ENCODE data around the gene MYO6. TPM values are rescaled to one million over a fixed set of nuclear protein-coding genes. Genes with fewer than 3 reads are reported as not detected.

MYO6 gene
- total RNA-seq, 1 experiment from 2014 or later, result 44.1 TPM

DNA sequence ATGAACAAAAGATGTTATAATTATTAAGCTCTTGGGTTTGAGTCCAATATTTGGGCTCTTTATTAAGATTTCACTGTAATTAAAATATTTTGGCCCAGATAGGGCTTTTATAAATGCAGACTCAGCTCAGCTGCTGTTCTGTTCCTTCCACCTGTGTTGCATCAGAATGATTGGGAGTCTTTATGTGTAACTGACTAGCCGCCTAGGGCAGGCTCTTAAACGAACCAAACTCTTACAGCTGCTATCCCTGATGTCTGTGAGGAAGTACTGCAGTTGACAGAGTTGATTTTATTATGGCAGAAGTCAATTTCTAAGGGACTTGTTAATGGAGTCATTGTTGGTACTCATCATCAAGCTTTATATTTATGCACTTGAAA, 144.7 kb downstream of the MYO6 start:
- CTCF ChIA-PET, result interaction anchor here (0.7 to 4.0 kb wide), 22 partner anchors 12 to 789 kb away, joined by 3 to 58 read pairs (median 4); no protein-coding TSS in a partner anchor
- BruUV-seq (replicated peaks), result no TSS peak
- Histone ChIP-seq H3K79me2 (ENCODE audit: insufficient read depth, low read length) (no peaks in the 10 kb centered on the region), H3K9me3 (ENCODE audit: control insufficient read depth in 1 of 2, insufficient read depth in 1 of 2, low read depth in 1 of 2, low read length in 2 of 2) (no peaks in the 10 kb centered on the region), H4K20me1 (ENCODE audit: insufficient read depth) (no peaks in the 10 kb centered on the region), H3K4me1 (ENCODE audit: control insufficient read depth in 1 of 2, insufficient read depth in 2 of 2, low read length in 2 of 2) (no peaks in the 10 kb centered on the region), H3K9ac (ENCODE audit: low read length) (no peak overlapping the region), H3K27me3 (ENCODE audit: insufficient read depth, low read length) (no peaks in the 10 kb centered on the region), H3K4me2 (ENCODE audit: low read length) (no peak overlapping the region), H2AFZ (ENCODE audit: low read depth, low read length, poor library complexity, severe bottlenecking) (no peak overlapping the region), H3K9me2 (ENCODE audit: insufficient read depth) (no peaks in the 10 kb centered on the region), H3K36me3 (ENCODE audit: control insufficient read depth in 1 of 2, insufficient read depth in 2 of 2, low read length in 2 of 2) (no peaks in the 10 kb centered on the region; a peak in 1 of 4 replicates), H3K27ac (ENCODE audit: low read depth, low read length) (no peak overlapping the region), H3K4me3 (replicated peaks in 1 of 2; ENCODE audit: low read depth in 1 of 2, low read length in 2 of 2) (no peak overlapping the region)
- DNase-seq (ENCODE audit: low read depth, low spot score) (no peak), ATAC-seq (no peak)
- intact Hi-C loops (cut with micrococcal nuclease), result loop anchor here (2.0 to 5.0 kb wide), 2 partner anchors 273 to 1564 kb away; no protein-coding TSS in a partner anchor
- TF ChIP-seq SIN3A (IDR thresholded peaks at IDR 0.05; ENCODE audit: low read depth), result no peak
- POLR2A ChIA-PET, result no interaction called here
- RAD21 ChIA-PET (ENCODE audit: low non-redundant PET in 1 of 2, low total read pairs in 2 of 2, uncharacterized antibody in 2 of 2, unreplicated experiment in 2 of 2), result interaction anchor here (0.9 to 1.0 kb wide), 2 partner anchors 16 to 457 kb away, joined by 3 read pairs; no protein-coding TSS in a partner anchor

DNA sequence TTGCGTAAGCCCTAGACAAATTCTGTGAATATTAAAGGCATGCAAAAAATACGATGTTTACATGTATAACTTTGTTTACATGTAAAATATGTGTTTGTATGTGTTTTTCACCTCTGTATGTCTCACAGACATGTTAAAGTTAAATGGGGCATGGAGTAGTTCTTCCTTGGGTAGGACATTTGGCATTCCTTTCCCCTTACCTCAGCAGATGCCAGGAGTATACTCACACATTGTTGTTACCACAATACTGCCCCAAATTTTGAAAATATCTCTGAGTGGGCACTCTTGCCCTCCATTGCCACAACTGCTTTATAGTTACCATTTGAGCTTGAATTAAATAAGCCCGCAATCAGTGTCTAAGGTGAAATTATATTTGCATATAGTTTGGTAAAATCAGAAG, 147.5 kb downstream of the MYO6 start:
- CTCF ChIA-PET, result no interaction called here
- Histone ChIP-seq H3K9me3 (ENCODE audit: control insufficient read depth in 1 of 2, insufficient read depth in 1 of 2, low read depth in 1 of 2, low read length in 2 of 2) (no peaks in the 10 kb centered on the region), H4K20me1 (ENCODE audit: insufficient read depth) (no peaks in the 10 kb centered on the region), H3K27ac (ENCODE audit: low read depth, low read length) (no peak overlapping the region), H3K79me2 (ENCODE audit: insufficient read depth, low read length) (no peaks in the 10 kb centered on the region), H3K9ac (ENCODE audit: low read length) (no peak overlapping the region), H2AFZ (ENCODE audit: low read depth, low read length, poor library complexity, severe bottlenecking) (no peak overlapping the region), H3K4me2 (ENCODE audit: low read length) (no peak overlapping the region), H3K4me3 (replicated peaks in 1 of 2; ENCODE audit: low read depth in 1 of 2, low read length in 2 of 2) (no peak overlapping the region), H3K4me1 (ENCODE audit: control insufficient read depth in 1 of 2, insufficient read depth in 2 of 2, low read length in 2 of 2) (no peaks in the 10 kb centered on the region), H3K9me2 (ENCODE audit: insufficient read depth) (no peaks in the 10 kb centered on the region), H3K36me3 (ENCODE audit: control insufficient read depth in 1 of 2, insufficient read depth in 2 of 2, low read length in 2 of 2) (no peaks in the 10 kb centered on the region), H3K27me3 (ENCODE audit: insufficient read depth, low read length) (no peaks in the 10 kb centered on the region)
- intact Hi-C loops (cut with micrococcal nuclease), result no loop called here
- TF ChIP-seq ZNF274 (IDR thresholded peaks at IDR 0.05; ENCODE audit: low read depth, low read length), result no peak
- TF ChIP-seq SP1 (IDR thresholded peaks at IDR 0.05; ENCODE audit: low read depth), result no peak
- TF ChIP-seq, protein P1, sequence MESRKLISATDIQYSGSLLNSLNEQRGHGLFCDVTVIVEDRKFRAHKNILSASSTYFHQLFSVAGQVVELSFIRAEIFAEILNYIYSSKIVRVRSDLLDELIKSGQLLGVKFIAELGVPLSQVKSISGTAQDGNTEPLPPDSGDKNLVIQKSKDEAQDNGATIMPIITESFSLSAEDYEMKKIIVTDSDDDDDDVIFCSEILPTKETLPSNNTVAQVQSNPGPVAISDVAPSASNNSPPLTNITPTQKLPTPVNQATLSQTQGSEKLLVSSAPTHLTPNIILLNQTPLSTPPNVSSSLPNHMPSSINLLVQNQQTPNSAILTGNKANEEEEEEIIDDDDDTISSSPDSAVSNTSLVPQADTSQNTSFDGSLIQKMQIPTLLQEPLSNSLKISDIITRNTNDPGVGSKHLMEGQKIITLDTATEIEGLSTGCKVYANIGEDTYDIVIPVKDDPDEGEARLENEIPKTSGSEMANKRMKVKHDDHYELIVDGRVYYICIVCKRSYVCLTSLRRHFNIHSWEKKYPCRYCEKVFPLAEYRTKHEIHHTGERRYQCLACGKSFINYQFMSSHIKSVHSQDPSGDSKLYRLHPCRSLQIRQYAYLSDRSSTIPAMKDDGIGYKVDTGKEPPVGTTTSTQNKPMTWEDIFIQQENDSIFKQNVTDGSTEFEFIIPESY (IDR thresholded peaks at IDR 0.05; ENCODE audit: extremely low read depth, insufficient replicate concordance, low read length), result no peak
- no peak for TF ChIP-seq POLR2AphosphoS5 (IDR thresholded peaks at IDR 0.05; ENCODE audit: low read depth, low read length)
- TF ChIP-seq TCF7L2 (IDR thresholded peaks at IDR 0.05; ENCODE audit: borderline replicate concordance, extremely low read depth, insufficient read depth, insufficient read length), result no peak
- no peak for TF ChIP-seq RAD21 (IDR thresholded peaks at IDR 0.05; ENCODE audit: low read depth)
- TF ChIP-seq, protein P2, sequence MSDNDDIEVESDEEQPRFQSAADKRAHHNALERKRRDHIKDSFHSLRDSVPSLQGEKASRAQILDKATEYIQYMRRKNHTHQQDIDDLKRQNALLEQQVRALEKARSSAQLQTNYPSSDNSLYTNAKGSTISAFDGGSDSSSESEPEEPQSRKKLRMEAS (IDR thresholded peaks at IDR 0.05), result no peak
- TF ChIP-seq JUND (IDR thresholded peaks at IDR 0.05), result no peak
- TF ChIP-seq ZFX (IDR thresholded peaks at IDR 0.05), result no peak
- no peak for TF ChIP-seq CEBPB (IDR thresholded peaks at IDR 0.05; ENCODE audit: low read depth)
- TF ChIP-seq, protein P3, sequence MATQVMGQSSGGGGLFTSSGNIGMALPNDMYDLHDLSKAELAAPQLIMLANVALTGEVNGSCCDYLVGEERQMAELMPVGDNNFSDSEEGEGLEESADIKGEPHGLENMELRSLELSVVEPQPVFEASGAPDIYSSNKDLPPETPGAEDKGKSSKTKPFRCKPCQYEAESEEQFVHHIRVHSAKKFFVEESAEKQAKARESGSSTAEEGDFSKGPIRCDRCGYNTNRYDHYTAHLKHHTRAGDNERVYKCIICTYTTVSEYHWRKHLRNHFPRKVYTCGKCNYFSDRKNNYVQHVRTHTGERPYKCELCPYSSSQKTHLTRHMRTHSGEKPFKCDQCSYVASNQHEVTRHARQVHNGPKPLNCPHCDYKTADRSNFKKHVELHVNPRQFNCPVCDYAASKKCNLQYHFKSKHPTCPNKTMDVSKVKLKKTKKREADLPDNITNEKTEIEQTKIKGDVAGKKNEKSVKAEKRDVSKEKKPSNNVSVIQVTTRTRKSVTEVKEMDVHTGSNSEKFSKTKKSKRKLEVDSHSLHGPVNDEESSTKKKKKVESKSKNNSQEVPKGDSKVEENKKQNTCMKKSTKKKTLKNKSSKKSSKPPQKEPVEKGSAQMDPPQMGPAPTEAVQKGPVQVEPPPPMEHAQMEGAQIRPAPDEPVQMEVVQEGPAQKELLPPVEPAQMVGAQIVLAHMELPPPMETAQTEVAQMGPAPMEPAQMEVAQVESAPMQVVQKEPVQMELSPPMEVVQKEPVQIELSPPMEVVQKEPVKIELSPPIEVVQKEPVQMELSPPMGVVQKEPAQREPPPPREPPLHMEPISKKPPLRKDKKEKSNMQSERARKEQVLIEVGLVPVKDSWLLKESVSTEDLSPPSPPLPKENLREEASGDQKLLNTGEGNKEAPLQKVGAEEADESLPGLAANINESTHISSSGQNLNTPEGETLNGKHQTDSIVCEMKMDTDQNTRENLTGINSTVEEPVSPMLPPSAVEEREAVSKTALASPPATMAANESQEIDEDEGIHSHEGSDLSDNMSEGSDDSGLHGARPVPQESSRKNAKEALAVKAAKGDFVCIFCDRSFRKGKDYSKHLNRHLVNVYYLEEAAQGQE (IDR thresholded peaks at IDR 0.05; ENCODE audit: low read depth), result no peak
- TF ChIP-seq POLR2A (IDR thresholded peaks at IDR 0.05; ENCODE audit: borderline replicate concordance, extremely low read depth, insufficient read depth, insufficient read length), result no peak
- TF ChIP-seq EZH2phosphoT487 (IDR thresholded peaks at IDR 0.05; ENCODE audit: borderline replicate concordance), result no peak
- POLR2A ChIA-PET, result no interaction called here
- DNase-seq (ENCODE audit: low read depth, low spot score) (no peak), ATAC-seq (no peak)
- RAD21 ChIA-PET (ENCODE audit: low non-redundant PET in 1 of 2, low total read pairs in 2 of 2, uncharacterized antibody in 2 of 2, unreplicated experiment in 2 of 2), result no interaction called here
- BruUV-seq (replicated peaks), result no TSS peak

Data from HCT116 (cell line).